Uterus (tissue), 4 donors: ENCODE measurements around the gene DIO3. TPM values are rescaled to one million over a fixed set of nuclear protein-coding genes. Genes with fewer than 3 reads are reported as not detected.

Source experiments
- DNase-seq, 2 donors: peaks; one replicate each; pipeline ENCODE4 v3.0.0-alpha.2; 2019 to 2020
- H3K27ac ChIP-seq, 2 donors: fragments of 200-600 bp; sonication (generic); 1 replicate in 1 of 2; 2 replicates in 1 of 2; pipeline ENCODE4 v1.5.1; 2016 to 2018
- H3K27me3 ChIP-seq, 2 donors: fragments of 200-600 bp; sonication (generic); one replicate each; pipeline ENCODE4 v1.5.1; 2018 to 2019; ENCODE audit warnings: control low read depth in 1 of 2
- H3K36me3 ChIP-seq, 2 donors: fragments of 200-600 bp; sonication (generic); one replicate each; pipeline ENCODE4 v1.5.1; 2019; ENCODE audit warnings: control low read depth in 1 of 2
- H3K4me1 ChIP-seq, 2 donors: fragments of 200-600 bp; sonication (generic); one replicate each; pipeline ENCODE4 v1.5.1; 2018 to 2019; ENCODE audit warnings: control low read depth in 1 of 2
- H3K4me3 ChIP-seq, 2 donors: fragments of 200-600 bp; sonication (generic); 1 replicate in 1 of 2; 2 replicates in 1 of 2; pipeline ENCODE4 v1.5.1; 2018 to 2019; ENCODE audit warnings: mild to moderate bottlenecking in 1 of 2
- H3K9me3 ChIP-seq, 2 donors: fragments of 200-600 bp; sonication (generic); one replicate each; pipeline ENCODE4 v1.5.1; 2019; ENCODE audit warnings: control low read depth in 1 of 2
- CTCF ChIP-seq, 4 experiments: fragments of 200-600 bp in 2 of 4; fragments of 450-650 bp in 2 of 4; sonication (generic) in 2 of 4; IDR thresholded peaks; one replicate each; pipeline ENCODE4 v1.5.1; 2016 to 2019; ENCODE audit warnings: antibody characterized with exemption in 4 of 4, mild to moderate bottlenecking in 2 of 4, moderate library complexity in 1 of 4
- POLR2A ChIP-seq, 2 donors: fragments of 450-650 bp; IDR thresholded peaks; one replicate each; pipeline ENCODE4 v1.6.1; 2016; ENCODE audit warnings: antibody characterized with exemption in 2 of 2, mild to moderate bottlenecking in 1 of 2, moderate library complexity in 1 of 2
- intact Hi-C: fragments of 100-400 bp; cut with DNase I; formaldehyde crosslinking; loops from one replicate; pipeline ENCODE4 v1.15.1; 2023; ENCODE audit warnings: low total_unique reads
- microRNA counts, 2 donors: library from miRNA; unstranded; fragments of <30 nt; microRNA quantifications; one replicate each; lab custom pipeline; 2016 to 2017
- total RNA-seq, 4 donors: library from RNA; depleted of rRNA in 3 of 4; stranded (reverse); fragments of >200 nt in 3 of 4; gene quantifications; one replicate each; pipeline versions ENCODE4 v1.1.0 to v1.2.4, GENCODE V29; 2014 to 2023
- donor health status: DM: yes; HTN: yes; CAD: no.

The DIO3 gene
- total RNA-seq, 4 donors from 2014 or later = 0.26 to 9.0 (median 5.5) TPM

GRCh38 chr14:101604935-101605780 lies 43.9 kb downstream of the DIO3 start:
- no peaks in the 10 kb centered on the region for H3K9me3 ChIP-seq
- TF ChIP-seq POLR2A (IDR thresholded peaks at IDR 0.05) (no peak), CTCF (IDR thresholded peaks at IDR 0.05) (no peak)
- H3K27ac ChIP-seq = no peak overlapping the region
- H3K4me3 ChIP-seq = no peak overlapping the region
- DNase-seq = no peak
- H3K36me3 ChIP-seq = no peaks in the 10 kb centered on the region
- H3K4me1 ChIP-seq = no peaks in the 10 kb centered on the region
- no peaks in the 10 kb centered on the region for H3K27me3 ChIP-seq
- intact Hi-C loops = no loop called here

GRCh38 chr14:101605836-101606235 lies 44.5 kb downstream of the DIO3 start:
- TF ChIP-seq POLR2A (IDR thresholded peaks at IDR 0.05) (no peak), CTCF (IDR thresholded peaks at IDR 0.05) (no peak)
- no peaks in the 10 kb centered on the region for H3K9me3 ChIP-seq
- DNase-seq = no peak
- no peaks in the 10 kb centered on the region for H3K36me3 ChIP-seq
- H3K4me1 ChIP-seq = no peaks in the 10 kb centered on the region
- intact Hi-C loops = no loop called here
- H3K4me3 ChIP-seq = no peak overlapping the region
- H3K27me3 ChIP-seq = no peaks in the 10 kb centered on the region
- H3K27ac ChIP-seq = no peak overlapping the region

MicroRNAs within 50 kb of the gene (microRNA counts, 767-probe panel; counts per million panel counts)
- 3,975 to 6,694 counts per million in 2 donors for microRNA hsa-miR-1247-5p (lab: Ali Mortazavi, UCI)

Other genes starting within 250 kb of the DIO3 start
- gene PPP2R5C, start 200.2 kb downstream of the DIO3 start, total RNA-seq = 100 to 1,000 TPM; 143 to 171 (median 169) TPM